HepG2 (cell line): ENCODE results near the gene PCDHGB3. TPM values are rescaled to one million over a fixed set of nuclear protein-coding genes. Genes with fewer than 3 reads are reported as not detected.
"Not testable (repeated sequence)": the region's sequence is repeated elsewhere in the genome, so short reads cannot be mapped to it uniquely, and the experiment has no call there.

ENCODE experiments used
- ATAC-seq: fragments of 200-7000 bp; cut with Tn5 transposase; 3 replicates; pipeline ENCODE4 v1.9.1; 2020; ENCODE audit warnings: mild to moderate bottlenecking, moderate library complexity
- BruUV-seq: library from RNA; stranded (reverse); fragments of 400-500 nt; replicated peaks from 2 replicates; lab custom pipeline; 2021; lab: Mats Ljungman, UMichigan
- CTCF ChIA-PET: fragments of 300-600 bp; formaldehyde crosslinking; extraction: SDS; loops from one replicate; lab custom pipeline; 2021; ENCODE audit warnings: low total read pairs, inconsistent platforms, low intra/inter-chr PET ratio; lab: Yijun Ruan, JAX
- POLR2A ChIA-PET: fragments of 350-600 bp; sonication (Branson Sonifier 250); formaldehyde crosslinking; loops from one replicate; lab custom pipeline; 2020; ENCODE audit warnings: antibody characterized with exemption, inconsistent platforms; lab: Yijun Ruan, JAX
- DNase-seq: peaks from one replicate; pipeline ENCODE4 v3.0.0-alpha.2; 2015; ENCODE audit warnings: low spot score
- FAIRE-seq: peaks from 3 replicates; lab custom pipeline; 2011; peaks lifted over from hg19 to GRCh38; lab: Jason Lieb, UNC
- H2AFZ ChIP-seq: one replicate; pipeline ENCODE4 v1.6.1; 2011; ENCODE audit warnings: low read length, inconsistent platforms
- H3K27ac ChIP-seq: fragments of 300-600 bp; 3 replicates; pipeline ENCODE4 v1.8.0; 2011; ENCODE audit warnings: mixed run types, mild to moderate bottlenecking, mixed read lengths, low read length, inconsistent platforms; ENCODE audit not compliant: insufficient read depth; ENCODE audit errors: extremely low read length
- H3K27me3 ChIP-seq, 2 experiments: fragments of 200-600 bp in 1 of 2; 2 replicates in 1 of 2; 3 replicates in 1 of 2; pipeline versions ENCODE4 v1.6.0 to v1.8.0; 2011; ENCODE audit warnings: low read length in 2 of 2, mild to moderate bottlenecking in 2 of 2, moderate library complexity in 2 of 2, inconsistent platforms in 1 of 2; ENCODE audit not compliant: insufficient read depth in 2 of 2, control insufficient read depth in 1 of 2
- H3K36me3 ChIP-seq, 2 experiments: fragments of 200-600 bp in 1 of 2; replicated peaks in 1 of 2; 2 replicates in 1 of 2; 3 replicates in 1 of 2; pipeline versions ENCODE4 v1.5.1 to v1.8.0; 2011; ENCODE audit warnings: low read length in 2 of 2, inconsistent platforms in 1 of 2; ENCODE audit not compliant: insufficient read depth in 2 of 2, control insufficient read depth in 1 of 2
- H3K4me1 ChIP-seq: 2 replicates; pipeline ENCODE4 v1.5.1; 2012; ENCODE audit warnings: low read length, inconsistent platforms; ENCODE audit not compliant: insufficient read depth
- H3K4me2 ChIP-seq: 2 replicates; pipeline ENCODE4 v1.6.0; 2011; ENCODE audit warnings: low read depth, low read length, inconsistent platforms
- H3K4me3 ChIP-seq, 3 experiments: fragments of 200-600 bp in 1 of 3; sonication (generic), shearing (Covaris generic) in 1 of 3; replicated peaks in 1 of 3; 2 replicates each; pipeline ENCODE4 v1.5.1; 2011 to 2016; ENCODE audit warnings: low read length in 3 of 3, inconsistent platforms in 2 of 3, low read depth in 2 of 3, mild to moderate bottlenecking in 2 of 3, control low read depth in 1 of 3, mixed read lengths in 1 of 3; ENCODE audit not compliant: insufficient read depth in 1 of 3
- H3K79me2 ChIP-seq: one replicate; pipeline ENCODE4 v1.6.1; 2011; ENCODE audit warnings: low read length, inconsistent platforms; ENCODE audit not compliant: insufficient read depth
- H3K9ac ChIP-seq: 2 replicates; pipeline ENCODE4 v1.6.0; 2011; ENCODE audit warnings: mild to moderate bottlenecking, low read depth, low read length, inconsistent platforms; ENCODE audit not compliant: insufficient read depth
- H3K9me3 ChIP-seq: 2 replicates; pipeline ENCODE4 v1.5.1; 2012; ENCODE audit warnings: mild to moderate bottlenecking, low read length
- H4K20me1 ChIP-seq: 2 replicates; pipeline ENCODE4 v1.6.0; 2011; ENCODE audit warnings: inconsistent platforms, mild to moderate bottlenecking, low read length, moderate library complexity; ENCODE audit not compliant: insufficient read depth
- CHCHD3 ChIP-seq: sonication (generic); formaldehyde crosslinking; IDR thresholded peaks from 2 replicates; pipeline ENCODE4 v1.8.0; 2022; ENCODE audit warnings: mild to moderate bottlenecking, missing genetic modification reagents, moderate library complexity
- ZNF138 ChIP-seq: sonication (generic); formaldehyde crosslinking; IDR thresholded peaks from 2 replicates; pipeline ENCODE4 v1.5.0; 2020; ENCODE audit warnings: mild to moderate bottlenecking, low read depth, missing genetic modification reagents
- WGBS: methylation state at CpG from one replicate; pipeline ENCODE4 v1.1.6; 2017; ENCODE audit warnings: low lambda C conversion rate; 5-methylcytosine and 5-hydroxymethylcytosine counted together
- in situ Hi-C: cut with HindIII; loops from 2 replicates; pipeline ENCODE4 v1.10.0; 2017; ENCODE audit warnings: low pct_unique_long_range_greater_than_20kb; ENCODE audit not compliant: extremely low pct_ligation_motif_present
- intact Hi-C: fragments of 100-400 bp; cut with micrococcal nuclease; formaldehyde crosslinking; loops from one replicate; pipeline ENCODE4 v1.10.0; 2022; ENCODE audit not compliant: unreplicated experiment
- polyA plus RNA-seq, 8 experiments: library from polyadenylated mRNA; depleted of rRNA in 3 of 8; stranded (reverse) in 7 of 8; unstranded in 1 of 8; fragments of >200 nt; fragmentation: Illumina TruSeq in 4 of 8; extraction: Trizol in 4 of 8; gene quantifications; 2 replicates each; pipeline versions ENCODE4 v1.2.1 to v1.2.3, GENCODE V29; 2011 to 2016; ENCODE audit warnings: low read depth in 4 of 8, missing spikeins in 1 of 8, mixed read lengths in 1 of 8; ENCODE audit not compliant: insufficient read depth in 1 of 8
- total RNA-seq, 5 experiments: library from RNA; depleted of rRNA; stranded (reverse); fragments of >200 nt; fragmentation: Illumina TruSeq; extraction: Trizol; gene quantifications; 2 replicates each; pipeline ENCODE4 v1.2.3, GENCODE V29; 2016; ENCODE audit warnings: low read depth in 1 of 5
- TF ChIP-seq, protein P1 (sequence below): sonication (generic); formaldehyde crosslinking; IDR thresholded peaks from 2 replicates; pipeline ENCODE4 v1.5.0; 2020; ENCODE audit warnings: mild to moderate bottlenecking, missing genetic modification reagents, moderate library complexity

Gene PCDHGB3
- total and polyA plus RNA-seq, 2 of the 13 experiments (the other 11 are each of a cell fraction or from before 2014, with no cell fraction given), result 0.40 to 0.44 TPM

GRCh38 chr5:141397756-141398551 lies 27.9 kb downstream of the PCDHGB3 start, which contains the start of gene PCDHGB5:
Gene PCDHGB5, plus strand, starts transcription at chr5:141397947. Its CDS starts 181 bp downstream, at chr5:141398128.
- intact Hi-C loops, in situ Hi-C loops, H3K4me2 ChIP-seq, H3K79me2 ChIP-seq, DNase-seq, FAIRE-seq, H3K27ac ChIP-seq, H2AFZ ChIP-seq, H3K4me1 ChIP-seq, POLR2A ChIA-PET, BruUV-seq: not testable (repeated sequence)
- peaks cover 41% of the 10 kb centered on the region for H3K9me3 ChIP-seq
- 49% methylated on average over 26 of the region's 43 CpGs for WGBS
- TF ChIP-seq, protein P1, sequence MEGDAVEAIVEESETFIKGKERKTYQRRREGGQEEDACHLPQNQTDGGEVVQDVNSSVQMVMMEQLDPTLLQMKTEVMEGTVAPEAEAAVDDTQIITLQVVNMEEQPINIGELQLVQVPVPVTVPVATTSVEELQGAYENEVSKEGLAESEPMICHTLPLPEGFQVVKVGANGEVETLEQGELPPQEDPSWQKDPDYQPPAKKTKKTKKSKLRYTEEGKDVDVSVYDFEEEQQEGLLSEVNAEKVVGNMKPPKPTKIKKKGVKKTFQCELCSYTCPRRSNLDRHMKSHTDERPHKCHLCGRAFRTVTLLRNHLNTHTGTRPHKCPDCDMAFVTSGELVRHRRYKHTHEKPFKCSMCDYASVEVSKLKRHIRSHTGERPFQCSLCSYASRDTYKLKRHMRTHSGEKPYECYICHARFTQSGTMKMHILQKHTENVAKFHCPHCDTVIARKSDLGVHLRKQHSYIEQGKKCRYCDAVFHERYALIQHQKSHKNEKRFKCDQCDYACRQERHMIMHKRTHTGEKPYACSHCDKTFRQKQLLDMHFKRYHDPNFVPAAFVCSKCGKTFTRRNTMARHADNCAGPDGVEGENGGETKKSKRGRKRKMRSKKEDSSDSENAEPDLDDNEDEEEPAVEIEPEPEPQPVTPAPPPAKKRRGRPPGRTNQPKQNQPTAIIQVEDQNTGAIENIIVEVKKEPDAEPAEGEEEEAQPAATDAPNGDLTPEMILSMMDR (CRISPR knock-in tag), result 0 out of 2 replicates have a peak, but pooled peaks have one; percentile 3
- TF ChIP-seq, all 625 proteins: peak for 1; not testable (repeated sequence) for 624
- peak; percentile 70 for ATAC-seq
- H3K27me3 ChIP-seq, H3K9ac ChIP-seq, H3K36me3 ChIP-seq, CTCF ChIA-PET, H3K4me3 ChIP-seq, H4K20me1 ChIP-seq: not testable (repeated sequence)

DNA sequence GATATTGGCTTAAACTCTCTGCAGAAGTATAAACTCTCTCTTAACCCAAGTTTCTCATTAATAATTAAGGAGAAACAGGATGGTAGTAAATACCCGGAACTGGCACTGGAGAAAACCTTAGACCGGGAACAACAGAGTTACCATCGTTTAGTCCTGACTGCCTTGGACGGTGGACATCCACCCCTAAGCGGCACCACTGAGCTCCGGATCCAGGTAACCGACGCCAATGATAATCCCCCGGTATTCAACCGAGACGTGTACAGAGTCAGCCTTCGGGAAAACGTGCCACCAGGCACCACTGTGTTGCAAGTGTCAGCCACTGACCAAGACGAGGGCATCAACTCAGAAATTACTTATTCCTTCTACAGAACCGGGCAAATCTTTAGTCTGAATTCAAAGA lies 28.6 kb downstream of the PCDHGB3 start:
- FAIRE-seq, result no peak

More for the DNA sequence above, 28.6 kb downstream of the PCDHGB3 start:
- CTCF ChIA-PET, result no interaction called here
- Histone ChIP-seq H3K27me3 (no peaks in the 10 kb centered on the region), H3K4me3 (no peak overlapping the region), H2AFZ (no peak overlapping the region), H3K9me3 (peaks cover 34% of the 10 kb centered on the region), H3K9ac (no peak overlapping the region), H3K79me2 (no peaks in the 10 kb centered on the region), H3K4me1 (no peaks in the 10 kb centered on the region), H3K4me2 (no peak overlapping the region), H3K36me3 (no peaks in the 10 kb centered on the region), H3K27ac (no peak overlapping the region), H4K20me1 (no peaks in the 10 kb centered on the region)
- no peak for TF ChIP-seq ZNF138
- no peak for TF ChIP-seq CHCHD3 (CRISPR knock-in tag)
- in situ Hi-C loops (no loop called here), intact Hi-C loops (no loop called here)
- ATAC-seq (no peak), DNase-seq (no peak)
- BruUV-seq, result no TSS peak
- 79% methylated on average over 10 of the region's 15 CpGs for WGBS
- POLR2A ChIA-PET, result no interaction called here
